Neural progenitor cell (in vitro differentiated cells): ENCODE data around the gene POLR3A. TPM values are rescaled to one million over a fixed set of nuclear protein-coding genes. Genes with fewer than 3 reads are reported as not detected.

ENCODE experiments used
- DNase-seq: peaks from one replicate; pipeline ENCODE4 v3.0.0-alpha.2; 2016; ENCODE audit warnings: low spot score
- H2AFZ ChIP-seq: fragments of 200-600 bp; sonication (generic); replicated peaks from 2 replicates; pipeline ENCODE4 v1.6.1; 2016; ENCODE audit warnings: antibody characterized with exemption
- H3F3A ChIP-seq: fragments of 200-600 bp; sonication (generic); 2 replicates; pipeline ENCODE4 v1.6.1; 2016; ENCODE audit warnings: antibody characterized with exemption, low read depth
- H3K27ac ChIP-seq: fragments of 200-600 bp; sonication (generic); 2 replicates; pipeline ENCODE4 v1.5.1; 2016; ENCODE audit warnings: mild to moderate bottlenecking
- H3K27me3 ChIP-seq: fragments of 200-600 bp; sonication (generic); 2 replicates; pipeline ENCODE4 v1.6.1; 2016; ENCODE audit warnings: mild to moderate bottlenecking, moderate library complexity
- H3K36me3 ChIP-seq: fragments of 200-600 bp; sonication (generic); 2 replicates; pipeline ENCODE4 v1.5.1; 2016
- H3K4me1 ChIP-seq: fragments of 200-600 bp; sonication (generic); 2 replicates; pipeline ENCODE4 v1.6.1; 2016; ENCODE audit warnings: mixed run types
- H3K4me2 ChIP-seq: fragments of 200-600 bp; sonication (generic); 2 replicates; pipeline ENCODE4 v1.6.1; 2016
- H3K4me3 ChIP-seq: fragments of 200-600 bp; sonication (generic); 2 replicates; pipeline ENCODE4 v1.5.1; 2016
- H3K79me2 ChIP-seq: fragments of 200-600 bp; sonication (generic); 2 replicates; pipeline ENCODE4 v1.6.1; 2016; ENCODE audit warnings: low read depth
- H3K9ac ChIP-seq: fragments of 200-600 bp; sonication (generic); 2 replicates; pipeline ENCODE4 v1.6.1; 2016
- H3K9me3 ChIP-seq: fragments of 200-600 bp; sonication (generic); 2 replicates; pipeline ENCODE4 v1.5.1; 2016; ENCODE audit warnings: low read depth
- H4K20me1 ChIP-seq: fragments of 200-600 bp; sonication (generic); 2 replicates; pipeline ENCODE4 v1.6.1; 2016; ENCODE audit warnings: low read depth
- H3K27ac Mint-ChIP-seq: 3 replicates; pipeline ENCODE4 v1.8.0; 2021; ENCODE audit warnings: mixed read lengths
- H3K27me3 Mint-ChIP-seq: 2 replicates; pipeline ENCODE4 v1.8.0; 2022; ENCODE audit warnings: low read depth, mild to moderate bottlenecking, inconsistent platforms, moderate library complexity, mixed read lengths; ENCODE audit not compliant: insufficient read depth
- H3K36me3 Mint-ChIP-seq: 3 replicates; pipeline ENCODE4 v1.8.0; 2021; ENCODE audit warnings: mixed read lengths
- H3K4me1 Mint-ChIP-seq: 3 replicates; pipeline ENCODE4 v1.8.0; 2021; ENCODE audit warnings: mixed read lengths
- H3K4me3 Mint-ChIP-seq: 3 replicates; pipeline ENCODE4 v1.8.0; 2021; ENCODE audit warnings: mild to moderate bottlenecking, moderate library complexity, mixed read lengths
- H3K9me3 Mint-ChIP-seq: 3 replicates; pipeline ENCODE4 v1.8.0; 2020; ENCODE audit warnings: mixed read lengths
- EZH2 ChIP-seq: fragments of 200-600 bp; sonication (generic); IDR thresholded peaks from 2 replicates; pipeline ENCODE4 v1.6.1; 2017; ENCODE audit warnings: antibody characterized with exemption, mild to moderate bottlenecking, moderate library complexity
- EZH2phosphoT487 ChIP-seq: fragments of 200-600 bp; sonication (generic); IDR thresholded peaks from 2 replicates; pipeline ENCODE4 v1.6.1; 2017; ENCODE audit warnings: antibody characterized with exemption
- total RNA-seq: library from RNA; depleted of rRNA; stranded (reverse); fragments of >200 nt; gene quantifications from 2 replicates; pipeline ENCODE4 v1.2.3, GENCODE V29; 2015; ENCODE audit warnings: low replicate concordance
- TF ChIP-seq, protein P1 (sequence below): fragments of 200-600 bp; sonication (generic); IDR thresholded peaks from 2 replicates; pipeline ENCODE4 v1.5.1; 2017; ENCODE audit warnings: antibody characterized with exemption, mild to moderate bottlenecking

Gene POLR3A
- total RNA-seq, 1 donor from 2014 or later = 16.0 TPM

- H3K9me3 Mint-ChIP-seq = peaks cover 19% of the 10 kb centered on the region
- H3K79me2 ChIP-seq = no peaks in the 10 kb centered on the region
- no peaks in the 10 kb centered on the region for H3K36me3 ChIP-seq
- no peaks in the 10 kb centered on the region for H4K20me1 ChIP-seq
- no peak overlapping the region for H3K4me2 ChIP-seq
- no peak overlapping the region for H3K4me3 ChIP-seq
- H3F3A ChIP-seq = no peaks in the 10 kb centered on the region
- H3K9ac ChIP-seq = no peak overlapping the region
- H3K27me3 Mint-ChIP-seq = peaks cover 9% of the 10 kb centered on the region
- H3K4me1 Mint-ChIP-seq = no peaks in the 10 kb centered on the region
- DNase-seq = no peak
- no peak overlapping the region for H3K4me3 Mint-ChIP-seq
- no peaks in the 10 kb centered on the region for H3K27me3 ChIP-seq
- no peak overlapping the region for H3K27ac Mint-ChIP-seq
- TF ChIP-seq EZH2 (no peak), EZH2phosphoT487 (no peak)
- TF ChIP-seq, protein P1, sequence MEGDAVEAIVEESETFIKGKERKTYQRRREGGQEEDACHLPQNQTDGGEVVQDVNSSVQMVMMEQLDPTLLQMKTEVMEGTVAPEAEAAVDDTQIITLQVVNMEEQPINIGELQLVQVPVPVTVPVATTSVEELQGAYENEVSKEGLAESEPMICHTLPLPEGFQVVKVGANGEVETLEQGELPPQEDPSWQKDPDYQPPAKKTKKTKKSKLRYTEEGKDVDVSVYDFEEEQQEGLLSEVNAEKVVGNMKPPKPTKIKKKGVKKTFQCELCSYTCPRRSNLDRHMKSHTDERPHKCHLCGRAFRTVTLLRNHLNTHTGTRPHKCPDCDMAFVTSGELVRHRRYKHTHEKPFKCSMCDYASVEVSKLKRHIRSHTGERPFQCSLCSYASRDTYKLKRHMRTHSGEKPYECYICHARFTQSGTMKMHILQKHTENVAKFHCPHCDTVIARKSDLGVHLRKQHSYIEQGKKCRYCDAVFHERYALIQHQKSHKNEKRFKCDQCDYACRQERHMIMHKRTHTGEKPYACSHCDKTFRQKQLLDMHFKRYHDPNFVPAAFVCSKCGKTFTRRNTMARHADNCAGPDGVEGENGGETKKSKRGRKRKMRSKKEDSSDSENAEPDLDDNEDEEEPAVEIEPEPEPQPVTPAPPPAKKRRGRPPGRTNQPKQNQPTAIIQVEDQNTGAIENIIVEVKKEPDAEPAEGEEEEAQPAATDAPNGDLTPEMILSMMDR = no peak
- H3K9me3 ChIP-seq = no peaks in the 10 kb centered on the region
- H3K27ac ChIP-seq = no peak overlapping the region
- no peaks in the 10 kb centered on the region for H3K36me3 Mint-ChIP-seq
- no peaks in the 10 kb centered on the region for H3K4me1 ChIP-seq
- H2AFZ ChIP-seq = no peak overlapping the region
These were observed 43.2 kb upstream of the POLR3A start for GRCh38 chr10:78072504-78072903.

- Mint-ChIP-seq H3K36me3 (no peaks in the 10 kb centered on the region), H3K4me1 (peaks cover 1% of the 10 kb centered on the region), H3K4me3 (no peak overlapping the region), H3K27me3 (peaks cover 9% of the 10 kb centered on the region), H3K27ac (no peak overlapping the region), H3K9me3 (peaks cover 15% of the 10 kb centered on the region)
- Histone ChIP-seq H3K27me3 (no peaks in the 10 kb centered on the region), H3K4me3 (no peak overlapping the region), H4K20me1 (no peaks in the 10 kb centered on the region), H3K79me2 (no peaks in the 10 kb centered on the region), H3K9me3 (no peaks in the 10 kb centered on the region), H3K4me1 (no peaks in the 10 kb centered on the region), H3K27ac (no peak overlapping the region), H2AFZ (no peak overlapping the region), H3K4me2 (no peak overlapping the region), H3F3A (no peaks in the 10 kb centered on the region), H3K36me3 (no peaks in the 10 kb centered on the region), H3K9ac (no peak overlapping the region)
- TF ChIP-seq EZH2 = no peak
- no peak for TF ChIP-seq EZH2phosphoT487
- TF ChIP-seq, protein P1 = no peak
- DNase-seq = no peak
These were observed 42.5 kb upstream of the POLR3A start for GRCh38 chr10:78071857-78072179.

DNA sequence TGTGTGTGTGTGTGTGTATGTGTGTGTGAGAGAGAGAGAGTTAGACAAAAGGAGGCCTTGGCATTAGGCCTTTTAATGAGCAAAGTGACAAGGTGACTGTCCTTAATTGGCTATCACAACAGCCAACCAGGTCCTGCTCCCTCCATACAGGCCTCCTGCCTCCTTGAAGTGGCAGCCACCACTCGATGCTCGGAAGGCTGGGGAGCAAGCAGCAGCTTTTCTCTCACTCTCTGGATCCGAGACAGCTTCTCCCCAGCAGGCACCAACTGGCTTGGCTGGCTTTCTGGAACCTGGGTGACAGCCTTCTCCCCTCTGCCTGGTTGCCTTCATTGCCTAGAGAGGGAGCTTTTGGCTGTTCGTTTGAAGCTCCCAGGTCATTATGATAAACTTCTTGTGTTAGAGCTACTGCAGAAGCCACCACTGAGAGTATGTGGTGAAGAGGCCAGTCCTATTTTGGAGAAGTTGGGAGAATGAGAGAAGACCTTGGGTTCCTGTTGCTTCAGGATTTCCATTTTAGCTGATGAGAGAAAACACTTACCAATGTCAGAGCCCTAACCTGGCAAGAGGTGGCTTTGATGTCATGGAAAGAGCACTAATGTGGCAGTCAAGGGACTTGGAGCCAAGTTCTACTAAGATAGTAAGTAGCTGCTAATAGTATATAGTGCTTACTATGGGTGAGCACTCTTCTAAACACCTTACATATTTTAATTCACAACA is 42.0 kb upstream of the POLR3A start:
- no peak for TF ChIP-seq EZH2
- no peak for TF ChIP-seq EZH2phosphoT487
- TF ChIP-seq, protein P1 = no peak
- DNase-seq = no peak
- no peaks in the 10 kb centered on the region for H3K36me3 Mint-ChIP-seq
- Histone ChIP-seq H3K4me2 (no peak overlapping the region), H2AFZ (no peak overlapping the region), H4K20me1 (no peaks in the 10 kb centered on the region), H3K9me3 (no peaks in the 10 kb centered on the region), H3K27me3 (no peaks in the 10 kb centered on the region), H3K4me1 (no peaks in the 10 kb centered on the region), H3K36me3 (no peaks in the 10 kb centered on the region), H3K27ac (no peak overlapping the region), H3K9ac (no peak overlapping the region), H3K4me3 (no peak overlapping the region), H3F3A (no peaks in the 10 kb centered on the region), H3K79me2 (no peaks in the 10 kb centered on the region)
- peaks cover 7% of the 10 kb centered on the region for H3K27me3 Mint-ChIP-seq
- H3K4me1 Mint-ChIP-seq = peaks cover 4% of the 10 kb centered on the region
- no peak overlapping the region for H3K4me3 Mint-ChIP-seq
- peak overlapping the region; percentile 7 for H3K27ac Mint-ChIP-seq
- H3K9me3 Mint-ChIP-seq = peaks cover 11% of the 10 kb centered on the region
